ENCODE data around the gene CRB1.

CRB1 gene

GRCh38 chr1:197342044-197342565, 74.1 kb downstream of the CRB1 start:
- peak; percentile 66; the same call in 2 of the 3 replicates for ATAC-seq (ENCODE audit: insufficient read depth, low read depth)
- TF ChIP-seq EZH2 (IDR thresholded peaks at IDR 0.05; ENCODE audit: borderline replicate concordance, low read depth, low read length, severe bottlenecking) (no peak), CTCF (IDR thresholded peaks at IDR 0.05; ENCODE audit: borderline replicate concordance, extremely low read depth, low read length, poor library complexity, severe bottlenecking) (no peak)
- DNase-seq = no peak

DNA sequence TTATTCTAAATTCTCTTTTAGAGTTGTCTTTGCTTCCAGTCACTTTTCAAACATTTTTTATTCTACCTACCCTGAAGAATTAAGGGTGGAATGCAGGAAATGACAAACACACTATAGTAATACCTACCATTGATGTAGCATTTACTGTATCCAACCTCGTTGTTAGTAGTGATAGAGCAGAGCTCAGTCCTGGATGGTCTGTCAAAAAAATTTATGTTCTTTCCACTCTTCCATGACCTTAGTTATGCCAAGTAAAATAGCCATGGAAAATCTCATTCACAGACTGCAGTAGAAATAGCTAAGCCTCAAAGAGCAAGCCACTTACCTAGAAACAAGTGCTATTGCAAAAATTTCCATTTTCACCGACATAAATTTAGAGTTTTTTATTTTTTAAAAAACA, 74.6 kb downstream of the CRB1 start:
- no peaks in the 10 kb centered on the region for H3K36me3 ChIP-seq (ENCODE audit: insufficient read depth, low read length)
- TF ChIP-seq EZH2 (IDR thresholded peaks at IDR 0.05; ENCODE audit: borderline replicate concordance, low read depth, low read length, severe bottlenecking) (no peak), CTCF (IDR thresholded peaks at IDR 0.05; ENCODE audit: borderline replicate concordance, extremely low read depth, low read length, poor library complexity, severe bottlenecking) (no peak)
- H3K27ac ChIP-seq (ENCODE audit: low read length) = no peak overlapping the region
- H3K4me1 ChIP-seq (ENCODE audit: insufficient read depth, low read length) = no peaks in the 10 kb centered on the region
- no peak overlapping the region for H3K4me3 ChIP-seq (ENCODE audit: low read depth in 1 of 2, low read length in 2 of 2)
- no peak for DNase-seq
- H3K4me2 ChIP-seq (ENCODE audit: insufficient read depth, low read length) = no peak overlapping the region
- ATAC-seq (ENCODE audit: insufficient read depth, low read depth) = no peak
- H3K9me3 ChIP-seq (ENCODE audit: insufficient read depth, low read length, severe bottlenecking) = no peaks in the 10 kb centered on the region
- H4K20me1 ChIP-seq (ENCODE audit: insufficient read depth, low read length) = no peaks in the 10 kb centered on the region
- H3K27me3 ChIP-seq (ENCODE audit: insufficient read depth, low read length, poor library complexity) = no peaks in the 10 kb centered on the region
- H3K9ac ChIP-seq (ENCODE audit: low read depth, low read length) = no peak overlapping the region
- H2AFZ ChIP-seq (ENCODE audit: low read depth, low read length) = no peak overlapping the region
- no peaks in the 10 kb centered on the region for H3K79me2 ChIP-seq (ENCODE audit: insufficient read depth, low read length)

More at GRCh38 chr1:197342044-197342565, 74.1 kb downstream of the CRB1 start:
- H2AFZ ChIP-seq (ENCODE audit: low read depth, low read length) = no peak overlapping the region
- H3K27me3 ChIP-seq (ENCODE audit: insufficient read depth, low read length, poor library complexity) = no peaks in the 10 kb centered on the region
- no peaks in the 10 kb centered on the region for H3K9me3 ChIP-seq (ENCODE audit: insufficient read depth, low read length, severe bottlenecking)
- H3K27ac ChIP-seq (ENCODE audit: low read length) = no peak overlapping the region
- no peaks in the 10 kb centered on the region for H3K79me2 ChIP-seq (ENCODE audit: insufficient read depth, low read length)
- H3K9ac ChIP-seq (ENCODE audit: low read depth, low read length) = no peak overlapping the region
- no peaks in the 10 kb centered on the region for H3K4me1 ChIP-seq (ENCODE audit: insufficient read depth, low read length)
- H3K36me3 ChIP-seq (ENCODE audit: insufficient read depth, low read length) = no peaks in the 10 kb centered on the region
- no peak overlapping the region for H3K4me2 ChIP-seq (ENCODE audit: insufficient read depth, low read length)
- H3K4me3 ChIP-seq (ENCODE audit: low read depth in 1 of 2, low read length in 2 of 2) = no peak overlapping the region
- no peaks in the 10 kb centered on the region for H4K20me1 ChIP-seq (ENCODE audit: insufficient read depth, low read length)

GRCh38 chr1:197343663-197344273, 75.7 kb downstream of the CRB1 start:
- Histone ChIP-seq H2AFZ (ENCODE audit: low read depth, low read length) (no peak overlapping the region), H3K4me2 (ENCODE audit: insufficient read depth, low read length) (no peak overlapping the region), H3K9me3 (ENCODE audit: insufficient read depth, low read length, severe bottlenecking) (no peaks in the 10 kb centered on the region), H3K9ac (ENCODE audit: low read depth, low read length) (no peak overlapping the region), H3K27me3 (ENCODE audit: insufficient read depth, low read length, poor library complexity) (no peaks in the 10 kb centered on the region), H3K4me3 (ENCODE audit: low read depth in 1 of 2, low read length in 2 of 2) (no peak overlapping the region), H3K4me1 (ENCODE audit: insufficient read depth, low read length) (no peaks in the 10 kb centered on the region), H3K36me3 (ENCODE audit: insufficient read depth, low read length) (no peaks in the 10 kb centered on the region), H3K79me2 (ENCODE audit: insufficient read depth, low read length) (no peaks in the 10 kb centered on the region), H4K20me1 (ENCODE audit: insufficient read depth, low read length) (no peaks in the 10 kb centered on the region), H3K27ac (ENCODE audit: low read length) (no peak overlapping the region)
- ATAC-seq (ENCODE audit: insufficient read depth, low read depth) (no peak), DNase-seq (no peak)
- no peak for TF ChIP-seq EZH2 (IDR thresholded peaks at IDR 0.05; ENCODE audit: borderline replicate concordance, low read depth, low read length, severe bottlenecking)
- TF ChIP-seq CTCF (IDR thresholded peaks at IDR 0.05; ENCODE audit: borderline replicate concordance, extremely low read depth, low read length, poor library complexity, severe bottlenecking) = no peak
